Stimulated activated naive CD8-positive, alpha-beta T cell treated with anti-CD3 and anti-CD28 coated beads, Interleukin-15, Interleukin-2, amounts not matched to agents 100 ng/mL and 50 ng/mL, for 24 hours (primary cell): ENCODE results near the gene TXLNB.
A peak's percentile ranks its signal among the peaks of the same experiment; 100 is the strongest.

Experiments used
- H3K27ac Mint-ChIP-seq: one replicate; pipeline ENCODE4 v1.8.0; 2021; ENCODE audit warnings: mild to moderate bottlenecking, mixed read lengths
- H3K27me3 Mint-ChIP-seq: one replicate; pipeline ENCODE4 v1.8.0; 2021; ENCODE audit warnings: mixed read lengths
- H3K36me3 Mint-ChIP-seq: one replicate; pipeline ENCODE4 v1.8.0; 2021; ENCODE audit warnings: low read depth, mixed read lengths
- H3K4me1 Mint-ChIP-seq: one replicate; pipeline ENCODE4 v1.8.0; 2021; ENCODE audit warnings: low read depth, mixed read lengths
- H3K4me3 Mint-ChIP-seq: one replicate; pipeline ENCODE4 v1.8.0; 2021; ENCODE audit warnings: mild to moderate bottlenecking, mixed read lengths
- H3K9me3 Mint-ChIP-seq: one replicate; pipeline ENCODE4 v1.8.0; 2021; ENCODE audit warnings: mixed read lengths

Gene TXLNB

GRCh38 chr6:139323511-139324300, 31.9 kb upstream of the TXLNB start:
- H3K27me3 Mint-ChIP-seq: no peaks in the 10 kb centered on the region
- H3K36me3 Mint-ChIP-seq: peaks cover 12% of the 10 kb centered on the region
- H3K9me3 Mint-ChIP-seq: peaks cover 12% of the 10 kb centered on the region
- peaks cover 45% of the 10 kb centered on the region for H3K4me1 Mint-ChIP-seq
- H3K4me3 Mint-ChIP-seq: peak overlapping the region; percentile 63
- peak overlapping the region; percentile 96 for H3K27ac Mint-ChIP-seq

DNA sequence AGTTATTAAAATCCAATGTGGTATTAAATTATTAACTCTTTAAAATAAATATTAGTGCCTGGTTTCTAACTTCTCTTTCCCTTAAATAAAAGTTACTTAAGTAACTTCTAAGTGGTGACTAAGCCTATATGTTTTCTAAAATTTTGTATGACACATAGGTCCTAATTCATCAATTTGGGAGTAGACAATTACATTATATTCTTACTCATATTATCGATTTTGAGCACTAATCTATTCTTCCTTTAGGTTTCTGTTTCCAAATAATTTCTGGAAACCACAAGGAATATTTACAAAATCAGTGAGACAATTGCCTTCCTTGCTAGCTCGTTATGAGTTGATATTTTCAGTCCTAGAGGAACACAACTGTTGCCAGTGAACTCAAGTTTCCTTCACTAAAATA, 28.3 kb upstream of the TXLNB start:
- Mint-ChIP-seq H3K4me3 (no peak overlapping the region), H3K27ac (no peak overlapping the region), H3K36me3 (peaks cover 12% of the 10 kb centered on the region)

DNA sequence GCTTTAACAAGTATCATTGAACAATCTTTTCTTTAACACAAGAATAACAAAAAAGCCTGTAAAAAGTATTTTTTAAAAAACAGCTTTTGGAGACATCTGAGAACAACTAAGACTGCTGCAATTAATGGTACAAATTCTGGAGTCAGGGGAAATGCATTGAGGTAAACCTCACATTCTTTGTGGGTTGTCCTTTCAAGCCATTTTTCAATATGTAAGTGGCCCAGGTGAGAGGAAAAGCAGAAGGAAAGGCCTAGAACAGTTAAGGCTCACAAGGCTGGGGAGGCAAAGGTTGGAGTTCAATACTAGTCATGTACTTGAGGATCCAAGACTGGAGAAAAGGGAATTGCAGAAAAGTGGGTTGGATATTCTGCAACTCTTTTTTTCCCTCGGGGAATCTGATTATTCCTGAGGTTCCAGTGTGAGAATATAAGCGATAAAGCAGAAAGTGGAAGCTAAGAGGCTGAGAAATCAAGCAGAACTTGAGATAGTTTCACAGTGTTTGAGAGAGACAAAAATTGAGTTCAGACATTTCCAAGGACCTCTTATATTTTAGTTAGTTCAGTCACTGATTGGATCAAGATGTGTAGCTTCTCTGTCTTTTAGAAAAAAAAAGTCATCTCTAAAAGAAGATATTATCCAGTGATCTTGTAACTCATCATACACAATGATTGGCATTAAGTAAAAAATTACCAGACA, 25.0 kb upstream of the TXLNB start:
- no peaks in the 10 kb centered on the region for H3K9me3 Mint-ChIP-seq
- no peak overlapping the region for H3K4me3 Mint-ChIP-seq
- peaks cover 11% of the 10 kb centered on the region for H3K4me1 Mint-ChIP-seq

More for the DNA sequence above, 28.3 kb upstream of the TXLNB start:
- Mint-ChIP-seq H3K27me3 (no peaks in the 10 kb centered on the region), H3K9me3 (peaks cover 12% of the 10 kb centered on the region), H3K4me1 (peaks cover 39% of the 10 kb centered on the region)

DNA sequence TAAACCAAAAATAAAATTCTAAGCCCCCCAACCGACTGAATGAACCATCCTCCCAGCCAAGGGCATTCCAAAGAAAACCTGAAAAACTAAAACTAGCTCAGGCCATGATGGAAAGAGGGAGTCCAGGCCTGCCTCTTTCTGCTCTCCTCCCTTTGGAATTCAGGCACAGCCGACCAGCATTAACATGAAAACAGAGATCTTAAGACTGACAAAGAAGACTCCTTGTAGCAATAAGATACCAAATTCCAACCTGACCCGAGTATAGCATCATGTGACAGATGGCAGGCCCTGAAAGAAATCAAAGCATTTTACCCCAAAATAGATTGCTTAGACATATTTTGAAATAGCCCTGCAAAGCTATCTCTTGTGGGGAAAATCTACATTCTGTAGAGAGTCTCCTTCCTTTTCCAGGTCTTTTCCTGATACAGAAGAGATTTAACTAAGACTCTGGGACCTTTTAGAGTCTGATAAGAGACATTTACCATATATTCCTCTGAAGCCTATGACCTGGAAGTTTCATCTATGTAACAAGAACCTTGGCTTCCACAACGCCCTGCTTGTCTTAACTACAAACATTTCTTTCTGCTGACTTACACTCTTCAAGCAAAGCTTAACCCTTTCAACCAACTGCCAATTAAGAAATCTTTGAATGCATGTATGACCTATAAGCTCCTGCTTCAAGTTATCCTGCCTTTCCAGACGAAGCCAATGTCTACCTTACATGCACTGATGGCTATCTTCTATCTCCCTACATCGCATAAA, 22.2 kb upstream of the TXLNB start:
- no peak overlapping the region for H3K27ac Mint-ChIP-seq
- no peaks in the 10 kb centered on the region for H3K9me3 Mint-ChIP-seq
- H3K36me3 Mint-ChIP-seq: no peaks in the 10 kb centered on the region
- H3K4me1 Mint-ChIP-seq: peaks cover 15% of the 10 kb centered on the region
- no peaks in the 10 kb centered on the region for H3K27me3 Mint-ChIP-seq
- no peak overlapping the region for H3K4me3 Mint-ChIP-seq

More for the DNA sequence above, 25.0 kb upstream of the TXLNB start:
- H3K27me3 Mint-ChIP-seq: no peaks in the 10 kb centered on the region
- no peaks in the 10 kb centered on the region for H3K36me3 Mint-ChIP-seq
- no peak overlapping the region for H3K27ac Mint-ChIP-seq

GRCh38 chr6:139313229-139313628, 21.4 kb upstream of the TXLNB start:
- Mint-ChIP-seq H3K9me3 (no peaks in the 10 kb centered on the region), H3K4me3 (no peak overlapping the region), H3K36me3 (no peaks in the 10 kb centered on the region), H3K4me1 (peaks cover 22% of the 10 kb centered on the region), H3K27me3 (no peaks in the 10 kb centered on the region), H3K27ac (no peak overlapping the region)

GRCh38 chr6:139311831-139312230, 20.0 kb upstream of the TXLNB start:
- peaks cover 24% of the 10 kb centered on the region for H3K4me1 Mint-ChIP-seq
- no peaks in the 10 kb centered on the region for H3K36me3 Mint-ChIP-seq
- H3K27ac Mint-ChIP-seq: no peak overlapping the region
- no peak overlapping the region for H3K4me3 Mint-ChIP-seq
- no peaks in the 10 kb centered on the region for H3K27me3 Mint-ChIP-seq
- no peaks in the 10 kb centered on the region for H3K9me3 Mint-ChIP-seq

DNA sequence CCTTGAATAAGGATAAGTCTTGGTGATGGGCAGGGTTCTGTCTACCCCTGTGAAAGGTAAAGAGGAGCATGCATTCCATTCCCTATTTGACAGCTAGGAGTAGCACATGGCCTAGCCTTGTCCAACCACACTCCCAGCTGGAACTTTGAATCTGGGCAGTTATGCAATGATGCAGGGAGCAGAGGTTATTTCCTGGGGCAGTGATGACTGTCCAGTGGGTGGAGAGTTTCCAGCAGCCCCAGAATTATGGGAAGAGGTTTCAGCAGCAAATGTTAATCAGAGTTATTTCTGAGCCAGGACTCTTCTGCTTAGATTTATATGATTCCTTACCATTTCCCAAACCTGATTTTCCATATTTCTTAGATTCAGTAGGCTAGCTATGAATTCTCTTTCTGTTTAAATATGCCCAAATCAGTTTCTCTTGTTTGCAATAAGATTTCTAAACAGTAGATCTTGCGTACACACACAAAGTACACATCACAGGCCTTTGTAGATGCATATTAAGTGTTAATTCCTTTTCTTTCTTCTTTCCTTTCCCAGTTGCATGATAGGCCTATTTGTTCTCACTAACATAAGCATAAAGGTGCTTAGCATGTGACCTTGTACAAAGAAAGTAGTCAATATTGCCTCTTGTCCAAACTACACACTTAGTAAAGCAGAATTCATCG, 17.3 kb upstream of the TXLNB start:
- Mint-ChIP-seq H3K4me3 (no peak overlapping the region), H3K27ac (peak overlapping the region; percentile 79), H3K9me3 (no peaks in the 10 kb centered on the region), H3K4me1 (peaks cover 20% of the 10 kb centered on the region), H3K36me3 (no peaks in the 10 kb centered on the region), H3K27me3 (no peaks in the 10 kb centered on the region)

- H3K9me3 Mint-ChIP-seq: no peaks in the 10 kb centered on the region
- peak overlapping the region; percentile 36 for H3K4me3 Mint-ChIP-seq
- H3K4me1 Mint-ChIP-seq: peaks cover 20% of the 10 kb centered on the region
- peak overlapping the region; percentile 79 for H3K27ac Mint-ChIP-seq
- H3K27me3 Mint-ChIP-seq: no peaks in the 10 kb centered on the region
- no peaks in the 10 kb centered on the region for H3K36me3 Mint-ChIP-seq
These were observed 16.6 kb upstream of the TXLNB start for GRCh38 chr6:139308286-139308916.

- no peak overlapping the region for H3K27ac Mint-ChIP-seq
- no peaks in the 10 kb centered on the region for H3K9me3 Mint-ChIP-seq
- H3K4me3 Mint-ChIP-seq: no peak overlapping the region
- H3K4me1 Mint-ChIP-seq: peaks cover 20% of the 10 kb centered on the region
- H3K27me3 Mint-ChIP-seq: no peaks in the 10 kb centered on the region
- H3K36me3 Mint-ChIP-seq: no peaks in the 10 kb centered on the region
These were observed 14.6 kb upstream of the TXLNB start for GRCh38 chr6:139306291-139306981.

GRCh38 chr6:139303185-139303584, 11.4 kb upstream of the TXLNB start:
- Mint-ChIP-seq H3K4me1 (peaks cover 4% of the 10 kb centered on the region), H3K4me3 (no peak overlapping the region), H3K36me3 (no peaks in the 10 kb centered on the region), H3K27me3 (no peaks in the 10 kb centered on the region), H3K9me3 (no peaks in the 10 kb centered on the region), H3K27ac (no peak overlapping the region)

DNA sequence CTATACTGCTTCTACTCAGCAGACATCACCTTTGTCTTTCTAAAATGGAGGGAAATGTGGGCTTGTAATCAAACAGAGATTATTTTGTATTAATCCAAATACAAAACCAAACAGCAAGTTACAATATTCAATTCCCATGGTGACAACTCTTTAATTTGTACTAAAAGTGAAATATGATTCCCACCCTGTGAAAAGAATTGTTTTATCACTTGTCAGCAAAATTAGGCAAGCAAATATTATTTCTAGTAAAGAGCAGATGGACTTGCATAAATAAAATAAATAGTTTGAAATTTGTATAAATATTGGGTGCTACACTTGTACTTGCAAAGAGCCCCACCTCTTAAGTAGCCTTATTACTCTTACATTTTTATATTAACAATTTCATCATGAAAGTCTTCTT, 6.1 kb upstream of the TXLNB start:
- H3K4me3 Mint-ChIP-seq: no peak overlapping the region
- H3K36me3 Mint-ChIP-seq: peaks cover 3% of the 10 kb centered on the region
- H3K27ac Mint-ChIP-seq: no peak overlapping the region
- peaks cover 42% of the 10 kb centered on the region for H3K4me1 Mint-ChIP-seq
- no peaks in the 10 kb centered on the region for H3K9me3 Mint-ChIP-seq
- no peaks in the 10 kb centered on the region for H3K27me3 Mint-ChIP-seq

DNA sequence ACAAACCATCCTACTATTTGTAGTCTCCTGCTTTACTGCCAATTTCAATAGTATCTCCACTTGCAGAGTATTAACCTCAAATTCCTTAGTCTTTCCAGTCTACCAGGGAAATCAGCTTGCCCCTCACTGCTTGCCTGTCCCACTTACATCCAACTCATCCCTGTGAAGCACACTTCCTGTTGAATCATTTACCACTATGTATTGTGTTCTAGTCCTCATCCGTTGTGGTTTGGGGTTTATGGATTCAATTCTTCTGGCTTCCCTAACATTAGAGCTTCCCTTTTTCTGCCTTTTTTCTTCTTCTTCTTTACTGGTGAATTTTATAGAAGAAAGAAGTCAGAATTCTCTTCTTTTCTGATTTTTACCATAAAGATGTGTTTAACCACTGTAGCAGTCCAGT, 5.1 kb upstream of the TXLNB start:
- Mint-ChIP-seq H3K27ac (peak overlapping the region; percentile 6), H3K9me3 (no peaks in the 10 kb centered on the region), H3K4me3 (no peak overlapping the region), H3K36me3 (peaks cover 3% of the 10 kb centered on the region), H3K27me3 (no peaks in the 10 kb centered on the region), H3K4me1 (peaks cover 52% of the 10 kb centered on the region)

- peaks cover 3% of the 10 kb centered on the region for H3K36me3 Mint-ChIP-seq
- no peak overlapping the region for H3K27ac Mint-ChIP-seq
- peaks cover 63% of the 10 kb centered on the region for H3K4me1 Mint-ChIP-seq
- no peaks in the 10 kb centered on the region for H3K27me3 Mint-ChIP-seq
- no peaks in the 10 kb centered on the region for H3K9me3 Mint-ChIP-seq
- H3K4me3 Mint-ChIP-seq: no peak overlapping the region
These were observed 4.1 kb upstream of the TXLNB start for GRCh38 chr6:139295901-139296300.

- Mint-ChIP-seq H3K9me3 (no peaks in the 10 kb centered on the region), H3K27me3 (no peaks in the 10 kb centered on the region), H3K4me1 (peaks cover 81% of the 10 kb centered on the region), H3K27ac (peak overlapping the region; percentile 75), H3K4me3 (no peak overlapping the region), H3K36me3 (peaks cover 3% of the 10 kb centered on the region)
These were observed 2.3 kb upstream of the TXLNB start for GRCh38 chr6:139294090-139294489.
